Adipocyte (in vitro differentiated cells): ENCODE measurements around the gene SYNPO2L.
A peak's percentile ranks its signal among the peaks of the same experiment; 100 is the strongest.

Experiments
- DNase-seq: peaks from one replicate; pipeline ENCODE4 v3.0.0-alpha.2; 2015; ENCODE audit warnings: low read depth
- H3K27me3 ChIP-seq: replicated peaks from 2 replicates; pipeline ENCODE4 v1.7.0; 2013; ENCODE audit warnings: mild to moderate bottlenecking, low read length, moderate library complexity; ENCODE audit not compliant: control insufficient read depth, insufficient read depth
- H3K36me3 ChIP-seq: 2 replicates; pipeline ENCODE4 v1.7.0; 2013; ENCODE audit warnings: low read length, mild to moderate bottlenecking, moderate library complexity; ENCODE audit not compliant: control insufficient read depth, insufficient read depth, severe bottlenecking
- H3K4me1 ChIP-seq: 2 replicates; pipeline ENCODE4 v1.7.0; 2013; ENCODE audit warnings: mild to moderate bottlenecking, low read length, moderate library complexity; ENCODE audit not compliant: control insufficient read depth, insufficient read depth
- H3K4me3 ChIP-seq: 2 replicates; pipeline ENCODE4 v1.7.0; 2013; ENCODE audit warnings: mild to moderate bottlenecking, low read length, moderate library complexity
- H3K9ac ChIP-seq: 2 replicates; pipeline ENCODE4 v1.7.0; 2013; ENCODE audit warnings: mild to moderate bottlenecking, low read length, moderate library complexity
- H3K9me3 ChIP-seq: 2 replicates; pipeline ENCODE4 v1.7.0; 2013; ENCODE audit warnings: mild to moderate bottlenecking, low read length, moderate library complexity; ENCODE audit not compliant: control insufficient read depth

Gene SYNPO2L

DNA sequence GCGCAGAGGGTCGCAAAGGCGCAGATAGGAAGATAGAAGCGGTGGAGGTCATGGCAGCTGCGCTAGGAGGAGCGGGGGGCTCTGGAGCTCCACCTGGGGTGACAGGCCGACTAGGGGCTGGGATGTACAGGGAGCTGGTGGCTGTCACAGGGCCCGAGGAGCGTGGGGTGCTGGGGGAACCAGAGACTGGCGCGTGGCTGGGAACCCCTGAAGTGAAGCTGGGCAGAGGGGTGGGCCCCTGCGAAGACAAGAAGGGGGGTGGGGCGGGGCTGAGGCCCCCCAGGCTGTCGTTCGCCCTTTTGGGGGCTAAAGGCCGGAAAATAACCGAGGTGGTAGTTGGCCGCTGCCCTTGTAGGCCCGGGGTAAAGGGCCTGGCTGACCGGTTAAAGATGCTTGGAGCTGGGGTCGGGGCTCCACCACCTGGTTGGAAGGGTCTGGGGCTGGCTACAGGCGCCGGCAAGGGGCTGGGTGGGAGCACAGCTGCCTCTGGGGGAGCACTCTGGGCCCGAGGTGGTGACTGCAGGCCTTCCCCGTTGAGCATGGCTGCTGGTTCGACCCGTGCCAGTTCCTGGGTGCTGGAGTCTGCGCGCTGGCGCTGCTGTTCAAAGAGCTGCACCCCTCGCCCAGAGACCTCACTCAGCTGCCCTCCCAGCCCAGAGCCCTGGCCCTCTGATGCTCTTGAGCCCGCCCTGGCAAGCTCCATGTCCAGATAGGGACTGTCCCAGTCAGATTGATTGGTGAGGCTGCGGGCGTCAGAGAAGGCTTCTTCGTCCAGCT, 7.8 kb downstream of the SYNPO2L start:
- Histone ChIP-seq H3K4me1 (peaks cover 4% of the 10 kb centered on the region), H3K36me3 (no peaks in the 10 kb centered on the region), H3K9ac (peak overlapping the region; percentile 83), H3K9me3 (no peaks in the 10 kb centered on the region), H3K27me3 (no peaks in the 10 kb centered on the region), H3K4me3 (peak overlapping the region; percentile 81)
- no peak for DNase-seq

DNA sequence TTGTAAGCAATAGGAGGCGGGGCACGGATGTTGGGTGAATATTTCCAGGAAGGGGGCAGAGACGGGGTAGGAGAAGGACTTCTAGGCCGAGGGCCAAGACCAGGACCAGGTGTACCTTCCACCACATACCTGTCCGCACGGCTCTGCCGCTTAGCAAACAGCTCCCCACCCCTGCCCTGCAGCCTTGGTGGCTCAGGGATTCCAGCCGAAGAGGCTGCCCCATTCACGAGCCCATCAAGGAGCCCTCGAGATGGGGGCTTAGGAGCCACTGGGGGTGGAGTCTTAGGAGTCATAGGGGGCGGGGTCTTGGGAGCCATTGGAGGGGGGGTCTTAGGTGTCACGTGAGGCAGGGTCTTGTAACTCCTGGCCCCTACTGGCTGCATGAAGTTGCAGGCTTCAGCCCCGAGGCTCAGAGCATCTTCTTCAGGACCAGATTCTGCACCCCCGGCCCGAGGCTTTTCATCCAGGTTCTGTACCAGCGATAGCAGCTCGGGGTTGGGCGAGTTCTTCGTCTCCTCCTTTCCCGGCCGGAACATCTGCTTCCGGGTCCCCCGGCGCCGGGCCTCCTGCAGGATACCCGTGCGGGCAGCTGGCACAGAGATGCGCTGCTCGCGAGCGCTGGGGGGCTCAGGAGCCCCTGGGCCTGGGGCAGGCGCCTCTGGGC, 8.5 kb downstream of the SYNPO2L start:
- no peak for DNase-seq
- Histone ChIP-seq H3K4me3 (peak overlapping the region; percentile 81), H3K4me1 (peaks cover 4% of the 10 kb centered on the region)

DNA sequence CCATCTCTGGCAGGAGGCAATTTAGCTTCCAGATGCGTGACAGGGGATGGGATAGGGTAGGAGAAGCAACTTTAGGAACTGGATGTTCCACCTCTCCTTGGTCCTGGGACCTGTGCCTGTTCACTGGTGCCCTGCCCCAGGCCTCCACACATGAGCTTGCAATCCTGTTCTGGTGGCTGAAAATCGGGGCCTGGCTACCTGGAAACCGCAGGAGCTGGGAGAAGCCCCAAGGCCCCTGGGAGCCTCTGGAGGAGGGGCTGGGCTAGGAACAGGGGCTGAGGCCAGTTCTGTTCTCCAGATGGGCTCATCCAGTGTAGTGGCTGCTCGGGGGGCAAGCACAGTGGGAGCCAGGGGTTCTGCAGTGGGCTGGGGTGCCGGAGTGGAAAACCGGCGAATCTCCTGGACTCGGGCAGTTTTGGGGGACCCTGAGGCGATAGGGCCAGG, 9.2 kb downstream of the SYNPO2L start:
- H3K9ac ChIP-seq, result no peak overlapping the region
- no peak overlapping the region for H3K4me3 ChIP-seq
- no peaks in the 10 kb centered on the region for H3K27me3 ChIP-seq
- DNase-seq, result no peak
- no peaks in the 10 kb centered on the region for H3K9me3 ChIP-seq
- no peaks in the 10 kb centered on the region for H3K36me3 ChIP-seq
- peaks cover 7% of the 10 kb centered on the region for H3K4me1 ChIP-seq

More for the DNA sequence above, 8.5 kb downstream of the SYNPO2L start:
- Histone ChIP-seq H3K27me3 (no peaks in the 10 kb centered on the region), H3K9me3 (no peaks in the 10 kb centered on the region), H3K9ac (peak overlapping the region; percentile 83), H3K36me3 (no peaks in the 10 kb centered on the region)

DNA sequence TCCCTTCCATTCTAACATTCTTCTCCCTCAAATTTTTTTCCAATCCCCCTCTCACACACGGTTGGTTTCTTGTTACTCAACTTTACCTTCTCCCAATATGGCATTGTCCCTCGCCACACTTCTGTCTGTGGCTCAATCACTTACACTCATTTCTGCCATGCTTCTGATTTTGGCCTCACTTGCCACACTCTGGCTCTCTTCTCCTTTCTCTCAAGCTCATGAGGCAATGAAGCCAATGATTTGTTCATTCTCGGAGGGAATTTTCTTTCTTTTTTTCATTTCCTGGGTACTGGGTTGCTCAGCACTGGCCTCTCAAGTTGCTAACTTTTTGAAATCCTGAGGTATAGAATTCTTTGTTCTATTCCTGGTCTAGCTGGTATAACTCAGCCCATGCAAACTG, 10.6 kb downstream of the SYNPO2L start:
- H3K9ac ChIP-seq, result no peak overlapping the region
- H3K4me1 ChIP-seq, result peaks cover 11% of the 10 kb centered on the region
- no peaks in the 10 kb centered on the region for H3K36me3 ChIP-seq
- no peaks in the 10 kb centered on the region for H3K9me3 ChIP-seq
- no peak overlapping the region for H3K4me3 ChIP-seq
- no peaks in the 10 kb centered on the region for H3K27me3 ChIP-seq
- DNase-seq, result no peak

DNA sequence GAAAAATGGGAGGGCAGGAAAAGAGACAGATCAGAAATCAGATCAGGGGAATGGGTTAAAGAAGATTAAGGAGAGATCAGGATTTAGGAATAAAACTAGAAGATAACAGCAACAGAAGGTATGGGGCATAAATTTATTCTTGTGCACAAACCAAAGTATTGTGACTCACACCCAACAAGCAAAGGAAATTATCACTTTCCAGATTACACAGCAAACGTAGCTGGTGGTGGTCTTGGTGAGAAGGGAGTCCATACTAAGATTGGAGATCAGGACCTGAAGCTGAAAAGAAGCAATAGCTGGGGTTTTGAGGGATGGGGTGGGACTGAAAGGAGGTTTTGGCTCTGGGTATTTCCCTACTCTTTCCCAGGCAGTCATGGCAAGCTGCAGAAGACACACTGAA, 11.1 kb downstream of the SYNPO2L start:
- peaks cover 11% of the 10 kb centered on the region for H3K4me1 ChIP-seq
- no peaks in the 10 kb centered on the region for H3K9me3 ChIP-seq
- H3K27me3 ChIP-seq, result no peaks in the 10 kb centered on the region
- no peak overlapping the region for H3K4me3 ChIP-seq
- H3K9ac ChIP-seq, result no peak overlapping the region
- no peak for DNase-seq
- no peaks in the 10 kb centered on the region for H3K36me3 ChIP-seq

DNA sequence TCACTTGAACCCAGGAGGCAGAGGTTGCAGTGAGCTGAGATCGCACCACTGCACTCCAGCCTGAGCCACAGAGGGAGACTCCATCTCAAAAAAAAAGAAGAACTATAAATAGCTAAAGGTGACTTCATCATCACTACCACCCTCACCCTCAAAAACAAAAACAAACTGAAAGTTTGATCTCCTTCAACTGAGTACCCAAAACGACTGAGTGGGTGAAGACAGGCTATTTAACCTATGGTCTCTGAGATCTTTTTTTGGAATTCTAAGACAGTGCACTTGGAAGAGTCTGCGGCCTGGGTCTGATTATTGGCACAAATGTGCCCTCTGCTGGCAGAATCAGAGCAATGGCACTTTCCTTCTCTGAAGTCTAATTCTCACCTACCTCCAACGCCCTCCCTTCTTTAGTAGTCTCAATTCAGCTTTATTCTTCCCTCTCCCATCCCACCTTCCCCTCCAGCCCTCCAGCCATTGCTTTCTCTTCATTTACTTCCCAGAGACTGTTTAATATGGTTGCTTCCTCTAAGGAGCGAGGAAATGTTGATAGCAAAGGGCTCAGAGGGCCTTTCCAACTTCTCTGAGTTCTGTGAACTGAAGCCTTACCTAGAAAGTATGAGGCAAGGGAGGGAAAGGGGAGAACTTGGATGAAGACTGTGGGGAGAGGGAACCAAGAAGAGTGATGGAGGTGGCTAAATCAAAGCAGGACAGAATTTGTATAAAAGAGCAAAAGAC, 11.7 kb downstream of the SYNPO2L start:
- Histone ChIP-seq H3K9ac (no peak overlapping the region), H3K9me3 (no peaks in the 10 kb centered on the region), H3K4me3 (no peak overlapping the region), H3K27me3 (no peaks in the 10 kb centered on the region), H3K4me1 (peaks cover 11% of the 10 kb centered on the region), H3K36me3 (no peaks in the 10 kb centered on the region)
- peak; percentile 90 for DNase-seq

DNA sequence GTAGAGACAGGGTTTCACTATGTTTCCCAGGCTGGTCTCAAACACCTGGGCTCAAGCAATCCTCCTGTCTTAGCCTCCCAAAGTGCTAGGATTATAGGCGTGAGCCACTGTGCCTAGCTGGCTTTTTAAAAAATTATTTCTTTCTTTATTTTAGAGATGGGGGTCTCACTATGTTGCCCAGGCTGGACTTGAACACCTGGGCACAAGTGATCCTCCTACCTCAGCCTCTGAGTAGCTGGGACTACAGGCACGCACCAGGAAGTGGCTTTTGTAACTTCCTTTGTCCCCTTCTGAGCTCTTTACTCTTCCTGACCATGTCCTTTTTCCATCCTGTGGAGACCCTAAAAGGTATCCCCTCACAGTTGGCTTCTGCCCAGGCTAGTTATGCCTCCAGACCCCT, 12.5 kb downstream of the SYNPO2L start:
- Histone ChIP-seq H3K4me3 (no peak overlapping the region), H3K27me3 (no peaks in the 10 kb centered on the region), H3K9ac (no peak overlapping the region), H3K4me1 (peaks cover 11% of the 10 kb centered on the region), H3K36me3 (no peaks in the 10 kb centered on the region), H3K9me3 (no peaks in the 10 kb centered on the region)
- DNase-seq, result no peak

DNA sequence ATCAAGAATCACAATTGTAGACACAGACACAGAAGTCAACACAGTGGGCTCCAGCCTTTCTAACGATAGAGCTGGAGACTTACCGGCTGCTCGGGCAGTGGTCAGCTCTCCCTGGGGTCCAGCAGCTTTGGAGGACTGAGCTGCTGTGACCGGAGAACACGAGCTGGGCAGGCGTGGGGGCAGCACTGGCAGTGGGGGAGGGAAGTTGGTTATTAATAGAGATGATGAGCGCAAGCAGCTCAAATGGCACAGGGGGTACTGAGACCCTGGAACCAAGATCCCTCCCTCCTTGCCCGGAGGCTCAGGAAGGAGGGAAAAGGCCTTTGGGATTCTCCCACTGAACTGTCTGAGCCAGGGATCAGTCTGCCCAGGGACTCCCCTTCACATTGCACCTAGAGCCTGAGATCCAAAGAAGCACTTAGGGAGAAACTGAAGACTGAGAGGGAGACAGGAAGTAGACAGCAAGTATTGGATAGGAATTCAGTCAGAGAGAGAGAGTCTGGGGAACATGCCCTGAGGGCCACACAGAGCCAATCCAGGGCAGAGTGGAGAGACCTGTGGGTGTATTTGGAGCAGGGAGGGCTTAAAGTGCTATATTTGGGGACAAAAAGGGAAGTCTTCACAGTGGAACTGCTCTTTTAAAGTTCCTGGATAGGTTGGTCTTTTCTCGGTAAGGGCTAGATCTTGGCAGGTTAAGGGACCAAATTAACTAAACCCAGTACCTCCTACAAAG, 14.3 kb downstream of the SYNPO2L start, which contains the start of gene MYOZ1:
Gene MYOZ1, minus strand, starts transcription at position 147 of the 733 bp plus-strand sequence. CDS start 1,457 bp downstream, outside the sequence.
- Histone ChIP-seq H3K9me3 (no peaks in the 10 kb centered on the region), H3K4me3 (no peak within 1 kb of the TSS), H3K36me3 (no peaks in the 10 kb centered on the region), H3K27me3 (no peaks in the 10 kb centered on the region), H3K4me1 (peaks cover 7% of the 10 kb centered on the region), H3K9ac (no peak within 1 kb of the TSS)
- DNase-seq, result peak; percentile 70

DNA sequence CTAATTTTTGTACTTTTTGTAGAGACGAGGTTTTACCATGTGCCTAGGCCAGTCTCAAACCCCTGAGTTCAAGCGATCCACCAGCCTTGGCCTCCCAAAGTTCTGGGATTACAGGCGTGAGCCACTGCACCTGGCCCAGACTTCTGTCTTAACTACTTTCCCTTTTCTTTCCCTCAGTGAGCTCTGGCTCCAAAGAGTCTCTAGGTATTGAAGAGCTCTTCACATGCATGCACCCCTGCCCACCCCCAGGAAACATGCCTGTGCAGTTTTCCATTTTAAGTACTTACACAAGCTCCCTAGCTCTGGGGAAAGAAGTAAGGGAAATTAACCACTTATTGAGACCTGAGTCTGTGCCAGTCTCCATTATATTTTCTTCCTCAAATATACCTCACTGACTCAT, 16.5 kb downstream of the SYNPO2L start:
- no peaks in the 10 kb centered on the region for H3K36me3 ChIP-seq
- DNase-seq, result no peak
- no peaks in the 10 kb centered on the region for H3K9me3 ChIP-seq
- no peak overlapping the region for H3K4me3 ChIP-seq
- peaks cover 7% of the 10 kb centered on the region for H3K4me1 ChIP-seq
- no peaks in the 10 kb centered on the region for H3K27me3 ChIP-seq
- no peak overlapping the region for H3K9ac ChIP-seq

DNA sequence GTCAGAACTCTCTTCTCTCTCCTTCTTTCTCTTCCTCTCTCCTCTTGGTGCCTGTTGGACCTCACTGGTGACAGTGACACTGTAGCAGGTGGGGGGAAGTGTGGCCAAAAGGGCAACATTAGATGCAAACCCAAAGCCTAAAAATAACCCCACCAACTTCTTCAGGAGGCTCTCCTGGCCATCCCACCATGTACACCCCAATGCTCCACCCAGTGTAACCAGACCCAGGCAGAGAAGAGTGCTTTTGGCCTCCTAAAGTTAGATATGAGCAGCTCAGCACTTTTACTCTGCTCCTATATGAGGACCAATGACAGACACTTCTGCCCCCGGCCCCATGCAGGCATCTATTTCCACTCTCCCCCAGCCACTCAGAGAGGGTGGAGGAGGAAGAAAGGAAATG, 20.0 kb downstream of the SYNPO2L start:
- no peaks in the 10 kb centered on the region for H3K9me3 ChIP-seq
- H3K4me1 ChIP-seq, result no peaks in the 10 kb centered on the region
- peaks cover 3% of the 10 kb centered on the region for H3K27me3 ChIP-seq
- H3K9ac ChIP-seq, result no peak overlapping the region
- no peaks in the 10 kb centered on the region for H3K36me3 ChIP-seq
- H3K4me3 ChIP-seq, result no peak overlapping the region
- DNase-seq, result no peak

DNA sequence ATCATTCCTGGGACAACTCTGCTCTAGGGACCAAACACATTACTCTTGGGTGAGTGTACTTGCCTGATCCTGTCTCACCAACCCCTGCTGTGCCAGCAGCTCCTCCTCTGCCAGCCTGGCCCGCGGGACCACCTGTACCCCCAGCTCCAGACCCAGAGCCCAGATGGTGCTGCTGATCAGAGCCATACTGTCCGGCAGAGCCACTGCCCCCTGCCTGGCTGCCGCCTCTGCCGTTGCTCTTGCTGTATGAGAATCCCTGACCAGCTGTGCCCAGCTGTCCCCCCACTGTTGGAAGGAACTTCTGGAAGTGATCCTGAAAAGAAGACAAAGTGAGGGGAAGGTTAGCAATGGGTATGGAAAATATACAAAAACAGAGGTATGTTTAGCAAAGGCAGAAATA, 21.4 kb downstream of the SYNPO2L start:
- no peaks in the 10 kb centered on the region for H3K36me3 ChIP-seq
- H3K27me3 ChIP-seq, result peaks cover 3% of the 10 kb centered on the region
- no peaks in the 10 kb centered on the region for H3K9me3 ChIP-seq
- H3K4me1 ChIP-seq, result no peaks in the 10 kb centered on the region
- no peak overlapping the region for H3K4me3 ChIP-seq
- DNase-seq, result no peak
- H3K9ac ChIP-seq, result no peak overlapping the region
